Endothelial cell of coronary artery (primary cell): Measurements from ENCODE around the gene CINP. TPM values are rescaled to one million over a fixed set of nuclear protein-coding genes. Genes with fewer than 3 reads are reported as not detected.

Experiments
- total RNA-seq: library from RNA; depleted of rRNA; stranded (reverse); fragments of >200 nt; gene quantifications from 2 replicates; pipeline ENCODE4 v1.2.3, GENCODE V29; 2014

Gene CINP
- 46.2 and 47.7 TPM in 2 replicates for total RNA-seq

GRCh38 chr14:102362545-102363181 lies at the start of gene CINP, which contains the start of gene TECPR2:
CINP (minus strand) TSS chr14:102362890; CDS start chr14:102362851, 39 bp downstream.
TECPR2 (plus strand) TSS chr14:102362941; CDS start chr14:102376722, 13,781 bp downstream.

DNA sequence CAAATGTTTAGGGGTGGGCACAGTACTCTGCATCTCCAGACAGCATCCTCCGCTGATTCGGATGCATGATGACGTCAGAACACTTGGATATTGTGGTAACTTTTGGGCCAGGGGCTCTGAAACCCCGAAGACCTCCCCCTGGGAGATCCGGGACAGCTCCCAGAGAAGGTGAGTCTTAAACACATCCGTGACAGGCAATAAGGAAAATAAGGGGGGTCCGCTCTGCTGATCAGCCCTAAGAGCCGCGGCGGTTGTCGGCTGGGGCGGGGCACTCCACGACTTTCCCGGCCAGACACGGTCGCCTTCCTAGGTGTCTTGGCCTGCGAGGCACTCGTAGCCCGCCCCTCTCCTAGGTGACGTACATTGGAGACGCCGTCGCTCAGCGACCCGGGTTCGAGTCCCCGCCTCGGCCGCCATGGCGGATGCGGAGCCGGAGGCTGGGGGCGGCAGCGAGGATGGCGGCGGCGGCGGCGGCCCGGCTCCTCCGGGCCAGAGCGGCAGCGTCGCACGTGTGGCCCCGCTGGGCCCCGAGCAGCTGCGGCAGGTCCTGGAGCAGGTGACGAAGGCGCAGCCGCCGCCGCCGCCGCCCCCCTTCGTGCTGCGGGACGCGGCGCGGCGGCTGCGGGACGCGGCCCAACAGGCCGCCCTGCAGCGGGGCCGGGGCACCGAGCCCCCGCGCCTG lies 43.2 kb downstream of the CINP start, which contains the start of gene ZNF839:
ZNF839 (plus strand) TSS at position 396 of the 682 bp plus-strand sequence; CDS start at position 416, 20 bp downstream.

GRCh38 chr14:102304611-102305506 lies 57.8 kb downstream of the CINP start, which contains the start of gene MOK:
MOK (minus strand) TSS chr14:102305164; CDS start chr14:102304968, 196 bp downstream.

Other genes with a start within 250 kb of the CINP start
- gene WDR20, start 223.0 kb downstream of the CINP start, total RNA-seq = 13.6 and 15.8 TPM in 2 replicates
- 2.6 and 10.1 TPM in 2 replicates for gene MOK, start 57.7 kb downstream of the CINP start, total RNA-seq
- gene ZNF839, start 43.1 kb downstream of the CINP start, total RNA-seq = 6.7 and 7.7 TPM in 2 replicates
- gene TECPR2, start 51 bp upstream of the CINP start, total RNA-seq = 9.5 and 11.5 TPM in 2 replicates
- gene ANKRD9, start 146.9 kb upstream of the CINP start, total RNA-seq = 8.0 and 13.7 TPM in 2 replicates
- 11.2 and 13.5 TPM in 2 replicates for gene RCOR1, start 229.8 kb upstream of the CINP start, total RNA-seq